Astrocyte of the cerebellum (primary cell): ENCODE results near the gene CPEB3.
A peak's percentile ranks its signal among the peaks of the same experiment; 100 is the strongest.

Experiments
- DNase-seq: peaks from one replicate; pipeline ENCODE4 v3.0.0-alpha.2; 2011; ENCODE audit warnings: low read depth
- H3K4me3 ChIP-seq: 2 replicates; pipeline ENCODE4 v1.5.1; 2011; ENCODE audit warnings: mild to moderate bottlenecking, low read depth, low read length, moderate library complexity
- in situ Hi-C: cut with HindIII; loops from 2 replicates; pipeline ENCODE4 v1.10.0; 2017; ENCODE audit warnings: low sequenced_read_pairs
- TF ChIP-seq, protein P1 (sequence below): IDR thresholded peaks from 2 replicates; pipeline ENCODE4 v1.5.1; 2012; ENCODE audit warnings: low read length, low read depth, moderate library complexity, mild to moderate bottlenecking; ENCODE audit errors: missing control alignments

Gene CPEB3

DNA sequence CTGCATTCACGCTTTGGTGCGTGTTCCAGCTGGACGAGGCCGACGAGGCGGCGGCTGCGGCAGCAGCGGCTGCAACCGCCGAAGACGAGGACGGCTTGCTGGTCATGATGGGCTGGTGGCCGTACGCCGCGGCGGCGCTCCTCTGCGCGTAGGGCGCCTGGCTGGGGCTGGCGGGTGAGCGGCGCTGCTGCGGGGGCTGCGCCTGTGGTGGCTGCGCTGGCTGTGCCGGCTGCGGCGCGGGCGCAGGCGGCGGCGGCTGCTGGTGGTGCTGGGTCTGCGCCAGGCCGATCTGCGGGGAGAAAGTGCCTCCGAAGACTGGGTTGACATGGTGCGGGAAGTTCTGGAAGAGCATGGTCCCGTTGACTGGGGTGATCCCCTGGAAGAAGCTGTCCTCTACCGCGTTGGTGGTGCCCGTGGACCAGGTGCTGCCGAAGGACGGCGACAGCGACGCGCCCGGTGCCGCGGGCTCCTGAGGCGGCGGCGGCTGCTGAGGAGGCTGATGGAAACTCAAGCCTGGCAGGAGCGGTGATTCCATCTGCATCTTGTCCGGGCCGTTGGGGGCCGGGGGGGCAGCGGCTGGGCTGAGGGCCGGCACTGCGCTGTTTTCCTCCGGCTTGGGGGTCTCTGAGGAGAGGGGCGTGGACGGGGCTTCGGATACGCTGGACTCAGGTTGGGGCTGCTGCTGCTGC, 51.1 kb downstream of the CPEB3 start:
- TF ChIP-seq, protein P1, sequence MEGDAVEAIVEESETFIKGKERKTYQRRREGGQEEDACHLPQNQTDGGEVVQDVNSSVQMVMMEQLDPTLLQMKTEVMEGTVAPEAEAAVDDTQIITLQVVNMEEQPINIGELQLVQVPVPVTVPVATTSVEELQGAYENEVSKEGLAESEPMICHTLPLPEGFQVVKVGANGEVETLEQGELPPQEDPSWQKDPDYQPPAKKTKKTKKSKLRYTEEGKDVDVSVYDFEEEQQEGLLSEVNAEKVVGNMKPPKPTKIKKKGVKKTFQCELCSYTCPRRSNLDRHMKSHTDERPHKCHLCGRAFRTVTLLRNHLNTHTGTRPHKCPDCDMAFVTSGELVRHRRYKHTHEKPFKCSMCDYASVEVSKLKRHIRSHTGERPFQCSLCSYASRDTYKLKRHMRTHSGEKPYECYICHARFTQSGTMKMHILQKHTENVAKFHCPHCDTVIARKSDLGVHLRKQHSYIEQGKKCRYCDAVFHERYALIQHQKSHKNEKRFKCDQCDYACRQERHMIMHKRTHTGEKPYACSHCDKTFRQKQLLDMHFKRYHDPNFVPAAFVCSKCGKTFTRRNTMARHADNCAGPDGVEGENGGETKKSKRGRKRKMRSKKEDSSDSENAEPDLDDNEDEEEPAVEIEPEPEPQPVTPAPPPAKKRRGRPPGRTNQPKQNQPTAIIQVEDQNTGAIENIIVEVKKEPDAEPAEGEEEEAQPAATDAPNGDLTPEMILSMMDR = no peak
- in situ Hi-C loops = no loop called here
- H3K4me3 ChIP-seq = peak overlapping the region; percentile 54
- DNase-seq = no peak

DNA sequence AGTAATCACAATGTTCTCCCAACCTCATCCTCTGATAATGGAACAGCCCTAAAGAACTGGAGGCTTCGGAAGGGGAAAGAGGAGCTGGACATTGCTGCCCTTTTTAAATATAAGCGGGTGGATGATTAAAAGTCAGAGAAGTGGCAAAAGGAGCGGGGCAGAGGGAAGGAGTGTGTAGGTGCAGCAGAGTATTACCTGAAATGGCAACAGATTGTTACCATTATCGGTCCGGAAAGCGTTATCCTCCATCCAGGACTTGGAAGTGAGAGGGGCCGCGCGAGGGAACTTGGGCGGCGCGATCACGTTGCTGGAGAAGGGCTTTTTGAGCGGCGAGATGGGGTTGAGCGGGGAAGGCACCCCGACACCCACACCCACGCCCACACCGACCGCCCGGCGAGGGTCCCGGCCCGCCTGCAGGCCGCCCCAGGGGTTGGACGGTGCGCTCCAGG, 51.7 kb downstream of the CPEB3 start:
- DNase-seq = no peak
- H3K4me3 ChIP-seq = peak overlapping the region; percentile 54
- in situ Hi-C loops = no loop called here
- TF ChIP-seq, protein P1 = no peak

DNA sequence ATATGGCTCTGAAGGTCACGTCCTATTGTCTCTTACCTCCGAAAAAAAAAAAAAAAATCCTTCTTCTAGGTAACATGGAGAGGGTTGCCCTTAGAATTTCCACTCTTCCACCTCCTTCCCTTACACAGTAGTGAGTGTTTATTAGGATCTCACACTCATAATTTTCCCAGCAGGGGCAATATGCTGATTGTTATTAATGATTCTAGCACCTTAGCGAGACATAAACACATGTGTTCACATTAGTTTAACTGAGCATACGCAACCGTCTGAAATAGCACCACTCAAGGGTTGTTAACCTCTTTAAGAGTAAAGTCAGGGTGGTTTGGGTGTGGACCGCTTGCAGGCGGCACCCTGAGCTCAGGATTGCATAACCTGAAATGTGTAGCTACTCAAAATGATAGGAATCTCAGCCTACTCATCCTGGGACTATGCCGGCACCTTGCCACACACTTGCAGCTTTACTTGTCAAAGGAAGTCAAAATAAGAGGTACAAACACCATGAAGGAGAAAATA, 52.2 kb downstream of the CPEB3 start:
- in situ Hi-C loops = no loop called here
- no peak for DNase-seq
- TF ChIP-seq, protein P1 = no peak
- H3K4me3 ChIP-seq = peak overlapping the region; percentile 54

DNA sequence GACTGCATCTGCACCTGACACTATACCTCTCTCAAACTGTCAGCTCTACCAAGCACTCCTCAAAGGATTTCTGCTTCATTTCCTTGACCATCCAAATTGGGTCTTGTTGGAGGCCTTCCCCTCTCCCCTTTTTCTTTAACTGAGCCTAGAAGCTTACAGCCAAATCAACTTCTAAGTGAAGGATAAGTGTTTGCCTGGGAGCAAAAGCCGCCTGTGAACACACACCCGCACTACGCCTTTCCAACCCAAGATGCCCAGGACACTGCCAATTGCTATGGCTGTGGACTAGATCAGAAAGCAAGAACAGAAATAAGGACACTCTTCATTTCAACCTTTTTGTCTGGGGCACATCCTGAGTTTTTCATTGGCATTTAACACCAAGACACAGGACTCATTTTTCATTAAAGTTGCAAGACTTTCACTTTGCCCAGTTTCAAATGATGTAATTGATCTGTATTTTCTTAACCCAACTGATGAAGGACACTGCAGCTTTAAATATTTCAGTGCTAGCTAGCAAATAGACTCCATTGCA, 52.8 kb downstream of the CPEB3 start:
- TF ChIP-seq, protein P1 = no peak
- in situ Hi-C loops = no loop called here
- no peak overlapping the region for H3K4me3 ChIP-seq
- no peak for DNase-seq

DNA sequence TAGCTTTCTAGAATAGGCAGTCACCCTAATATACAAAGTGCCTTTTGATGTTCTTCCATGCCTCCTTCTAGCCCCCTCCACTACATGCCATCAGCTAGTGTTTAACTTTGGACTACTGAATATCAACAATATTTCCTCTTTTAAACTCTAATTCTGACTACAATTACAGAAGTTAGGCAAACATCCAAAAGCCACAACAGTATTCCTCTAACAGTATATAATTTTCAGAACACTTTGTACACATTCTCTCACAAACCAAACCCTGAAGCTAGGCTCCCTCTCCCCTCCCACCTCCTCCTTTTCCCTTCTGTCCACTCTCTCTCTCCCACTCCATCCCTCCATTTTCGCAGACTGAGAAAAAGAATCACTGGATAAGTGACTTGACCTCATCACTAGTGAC, 59.7 kb downstream of the CPEB3 start:
- no peak overlapping the region for H3K4me3 ChIP-seq
- in situ Hi-C loops = no loop called here
- TF ChIP-seq, protein P1 = no peak
- DNase-seq = no peak

DNA sequence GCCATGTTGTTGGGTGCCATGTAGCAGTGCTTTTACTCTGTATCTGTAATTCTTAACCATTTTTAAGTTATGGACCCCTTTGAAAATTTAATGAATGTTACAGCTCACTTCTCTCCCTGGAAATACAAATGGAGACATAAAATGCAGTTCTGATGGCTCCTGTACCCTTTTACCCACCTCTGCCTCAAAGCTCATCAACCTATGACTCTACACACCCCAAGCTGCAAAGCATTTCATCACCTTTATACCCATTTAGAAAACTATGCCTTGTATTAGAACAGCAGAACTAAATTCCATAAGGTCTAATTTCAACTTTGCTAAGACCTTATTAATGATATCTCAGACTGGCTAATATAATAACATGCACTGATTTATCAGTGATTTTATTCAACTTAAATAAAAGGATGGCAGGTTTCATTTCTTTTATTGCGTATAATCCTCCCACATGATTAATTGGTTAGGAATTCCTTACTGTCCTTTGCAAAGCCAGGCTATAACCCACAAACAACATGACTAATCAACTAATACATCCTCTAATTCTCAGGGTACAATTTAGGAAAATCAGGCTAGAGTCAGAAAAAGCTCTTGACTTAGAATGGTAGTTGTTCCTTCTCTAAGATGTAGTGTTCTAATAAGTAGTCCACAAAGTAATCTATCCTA, 68.1 kb downstream of the CPEB3 start:
- TF ChIP-seq, protein P1 = no peak
- peak; percentile 19 for DNase-seq
- in situ Hi-C loops = no loop called here
- H3K4me3 ChIP-seq = no peak overlapping the region
